ENCODE measurements around the gene TRIM22.
"Not testable (repeated sequence)": the region's sequence is repeated elsewhere in the genome, so short reads cannot be mapped to it uniquely, and the experiment has no call there.

TRIM22 gene

DNA sequence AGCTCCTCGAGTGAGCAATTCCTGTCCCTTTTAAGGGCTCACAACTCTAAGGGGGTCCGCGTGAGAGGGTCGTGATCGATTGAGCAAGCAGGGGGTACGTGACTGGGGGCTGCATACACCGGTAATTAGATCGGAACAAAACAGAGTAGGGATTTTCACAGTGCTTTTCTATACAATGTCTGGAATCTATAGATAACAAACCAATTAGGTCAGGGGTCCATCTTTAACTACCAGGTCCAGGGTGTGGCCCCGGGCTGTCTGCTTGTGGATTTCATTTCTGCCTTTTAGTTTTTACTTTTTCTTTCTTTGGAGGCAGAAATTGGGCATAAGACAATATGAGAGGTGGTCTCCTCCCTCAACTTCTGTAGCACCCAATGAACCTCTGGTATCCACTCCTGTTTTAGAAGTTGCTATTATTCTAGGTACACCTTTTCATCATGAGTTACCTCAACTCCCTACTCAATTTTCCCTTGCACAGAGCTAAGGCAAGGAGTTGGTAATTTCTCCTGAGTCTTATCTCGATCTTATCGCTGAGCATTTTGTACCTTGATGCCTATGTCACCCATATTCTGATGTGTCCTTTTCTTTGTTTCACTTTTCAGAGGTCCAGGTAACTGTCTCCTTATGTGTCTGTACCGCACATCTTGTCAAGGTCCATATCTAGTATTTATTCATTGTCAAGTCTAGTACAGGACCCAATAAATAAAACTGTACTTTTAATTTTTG is 1.8 kb downstream of the TRIM22 start:
- not testable (repeated sequence) for DNase-seq (ENCODE audit: low spot score)

DNA sequence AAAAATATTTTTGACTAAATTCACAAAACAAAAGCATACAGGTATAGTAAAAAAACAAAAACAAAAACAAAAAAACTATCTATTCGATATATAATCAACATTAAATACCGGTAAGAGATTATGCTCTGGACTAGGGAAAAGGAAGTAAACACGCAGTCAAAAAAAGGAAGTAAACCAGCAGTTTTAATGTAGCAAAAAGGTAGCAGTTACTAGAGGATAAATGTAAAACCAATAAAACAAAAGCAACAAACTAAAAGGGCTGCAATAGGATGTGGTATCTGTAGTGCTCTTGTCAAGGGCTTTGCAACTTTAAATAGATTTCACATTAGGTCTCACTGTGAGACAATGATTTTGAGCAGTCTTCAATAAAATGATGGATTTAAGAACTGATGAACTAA is 2.4 kb downstream of the TRIM22 start:
- DNase-seq (ENCODE audit: low spot score), result no peak

DNA sequence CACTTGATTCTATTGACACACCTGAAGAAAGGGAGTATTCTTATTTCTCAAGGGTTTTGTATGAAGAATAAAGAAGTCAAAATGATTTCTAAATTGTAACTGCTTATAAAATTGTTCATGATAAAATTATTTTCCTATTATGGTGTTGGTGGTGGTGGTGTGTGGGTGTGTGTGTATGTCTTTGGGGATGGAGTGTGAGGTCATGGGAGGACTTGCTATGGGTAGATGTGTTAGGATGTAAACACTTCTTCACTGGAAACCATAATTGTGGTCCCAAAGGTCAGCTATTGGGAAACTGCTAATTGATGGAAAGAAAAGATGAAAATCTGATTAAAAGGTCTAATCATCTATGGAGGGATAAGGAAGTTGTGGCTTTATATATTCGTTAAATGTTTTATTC is 5.1 kb downstream of the TRIM22 start:
- DNase-seq (ENCODE audit: low spot score), result no peak

DNA sequence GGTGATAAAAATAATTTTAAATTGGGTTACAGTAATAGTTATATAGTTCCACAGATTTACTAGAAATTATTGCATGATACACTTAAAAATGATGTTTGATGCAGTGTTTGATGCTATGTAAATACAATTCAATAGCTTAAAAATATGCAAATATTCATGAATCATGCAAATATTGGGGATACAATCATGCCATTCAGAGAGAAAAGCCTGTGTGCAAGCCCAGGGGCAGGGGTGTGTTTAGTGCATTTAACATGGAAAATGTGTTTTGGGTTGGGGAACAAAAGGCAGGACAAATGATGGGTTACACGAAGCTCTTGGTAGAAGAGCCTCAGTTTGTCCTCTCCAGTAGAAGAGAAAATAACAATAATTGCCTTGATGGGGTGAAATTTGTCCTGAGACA is 6.0 kb downstream of the TRIM22 start:
- no peak for DNase-seq (ENCODE audit: low spot score)

DNA sequence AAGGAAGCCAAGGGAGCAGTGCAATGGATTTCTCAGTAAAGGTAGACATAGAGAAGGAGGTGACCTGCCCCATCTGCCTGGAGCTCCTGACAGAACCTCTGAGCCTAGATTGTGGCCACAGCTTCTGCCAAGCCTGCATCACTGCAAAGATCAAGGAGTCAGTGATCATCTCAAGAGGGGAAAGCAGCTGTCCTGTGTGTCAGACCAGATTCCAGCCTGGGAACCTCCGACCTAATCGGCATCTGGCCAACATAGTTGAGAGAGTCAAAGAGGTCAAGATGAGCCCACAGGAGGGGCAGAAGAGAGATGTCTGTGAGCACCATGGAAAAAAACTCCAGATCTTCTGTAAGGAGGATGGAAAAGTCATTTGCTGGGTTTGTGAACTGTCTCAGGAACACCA is 6.6 kb downstream of the TRIM22 start:
- no peak for DNase-seq (ENCODE audit: low spot score)

DNA sequence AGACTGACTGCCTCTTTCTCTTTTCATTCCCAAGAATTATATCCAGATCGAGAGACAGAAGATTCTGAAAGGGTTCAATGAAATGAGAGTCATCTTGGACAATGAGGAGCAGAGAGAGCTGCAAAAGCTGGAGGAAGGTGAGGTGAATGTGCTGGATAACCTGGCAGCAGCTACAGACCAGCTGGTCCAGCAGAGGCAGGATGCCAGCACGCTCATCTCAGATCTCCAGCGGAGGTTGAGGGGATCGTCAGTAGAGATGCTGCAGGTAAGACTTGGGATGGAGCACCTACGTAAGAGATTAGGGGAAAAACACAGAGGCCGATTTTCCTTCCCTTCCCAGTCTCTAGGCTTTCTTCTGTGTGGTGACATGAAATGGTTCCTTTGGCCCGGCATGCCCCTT is 8.7 kb downstream of the TRIM22 start:
- DNase-seq (ENCODE audit: low spot score), result no peak

DNA sequence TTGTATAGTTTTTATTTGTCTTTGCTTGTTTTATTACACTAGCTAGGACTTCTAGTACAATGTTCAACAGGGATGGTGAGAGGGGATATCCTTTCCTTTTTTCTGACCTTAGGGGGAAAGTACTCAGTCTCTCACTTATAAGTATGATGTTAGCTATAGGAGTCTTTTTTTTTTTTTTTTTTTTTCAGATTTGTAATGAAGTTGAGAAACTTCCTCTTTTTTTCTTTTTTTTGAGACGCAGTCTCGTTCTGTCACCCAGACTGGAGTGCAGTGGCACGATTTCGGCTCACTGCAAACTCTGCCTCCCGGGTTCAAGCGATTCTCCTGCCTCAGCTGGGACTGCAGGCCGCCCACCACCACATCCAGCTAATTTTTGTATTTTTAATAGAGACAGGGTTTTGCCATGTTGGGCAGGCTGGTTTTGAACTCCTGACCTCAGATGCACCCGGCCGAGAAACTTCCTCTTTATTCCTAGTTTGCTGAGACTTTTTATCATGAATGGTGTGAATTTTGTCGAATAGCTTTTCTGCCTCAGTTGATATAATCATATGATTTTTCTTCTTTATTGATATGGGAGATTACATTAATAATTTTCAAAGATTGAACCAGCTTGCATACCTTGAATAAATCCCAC is 10.9 kb downstream of the TRIM22 start:
- DNase-seq (ENCODE audit: low spot score), result no peak

DNA sequence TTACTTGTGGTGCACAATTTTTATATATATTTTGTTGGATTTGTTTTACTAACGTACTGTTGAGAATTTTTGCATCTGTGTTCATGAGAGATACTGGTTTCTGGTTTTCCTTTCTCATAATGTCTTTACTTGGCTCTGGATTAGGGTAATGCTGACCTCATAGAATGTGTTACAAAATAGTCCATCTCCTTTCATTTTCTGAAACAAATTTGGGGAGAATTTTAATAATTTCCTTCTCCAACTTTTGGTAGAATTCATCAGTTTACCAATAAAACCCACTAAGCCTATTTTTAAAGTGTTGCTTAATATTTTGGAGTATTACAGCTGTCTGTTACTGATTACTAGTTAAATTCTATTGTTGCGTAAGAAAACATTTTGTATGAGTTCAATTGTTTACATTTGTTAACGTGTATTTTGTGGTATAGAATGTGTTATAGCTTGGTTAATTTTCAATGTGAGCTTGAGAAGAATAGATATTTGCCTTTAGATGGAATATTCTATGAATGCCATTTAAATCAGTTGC is 11.5 kb downstream of the TRIM22 start:
- no peak for DNase-seq (ENCODE audit: low spot score)

DNA sequence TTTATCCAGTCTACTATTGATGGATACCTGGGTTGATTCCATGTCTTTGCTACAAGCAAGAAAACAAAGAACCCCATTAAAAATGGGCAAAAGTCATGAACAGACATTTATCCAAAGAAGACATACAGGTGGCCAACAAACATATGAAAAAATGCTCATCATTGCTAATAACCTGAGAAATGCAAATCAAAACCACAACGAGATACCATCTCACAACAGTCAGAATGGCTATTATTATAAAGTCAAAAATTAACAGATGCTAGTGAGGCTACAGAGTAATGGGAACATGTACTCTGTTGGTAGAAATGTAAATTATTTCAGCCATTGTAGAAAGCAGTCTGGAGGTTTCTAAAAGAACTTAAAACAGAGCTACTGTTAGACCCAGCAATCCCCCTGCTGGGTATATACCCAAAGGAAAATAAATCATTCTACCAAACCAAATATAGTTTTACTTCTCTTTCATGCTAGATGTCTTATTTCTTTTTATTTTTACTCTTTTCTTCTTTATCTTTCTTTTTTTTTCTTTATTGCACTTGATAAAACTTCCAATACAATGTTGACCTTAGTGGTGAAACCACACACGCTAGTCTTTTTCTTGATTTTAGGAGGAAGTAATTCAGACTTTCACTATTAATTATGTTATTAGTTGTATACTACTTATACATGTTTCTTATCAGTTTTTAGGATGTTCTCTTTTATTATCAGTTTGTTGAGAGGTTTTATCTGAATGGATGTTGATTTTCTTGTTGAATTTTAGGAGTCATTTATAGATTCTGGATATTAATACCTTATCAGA is 14.3 kb downstream of the TRIM22 start:
- DNase-seq (ENCODE audit: low spot score), result no peak

DNA sequence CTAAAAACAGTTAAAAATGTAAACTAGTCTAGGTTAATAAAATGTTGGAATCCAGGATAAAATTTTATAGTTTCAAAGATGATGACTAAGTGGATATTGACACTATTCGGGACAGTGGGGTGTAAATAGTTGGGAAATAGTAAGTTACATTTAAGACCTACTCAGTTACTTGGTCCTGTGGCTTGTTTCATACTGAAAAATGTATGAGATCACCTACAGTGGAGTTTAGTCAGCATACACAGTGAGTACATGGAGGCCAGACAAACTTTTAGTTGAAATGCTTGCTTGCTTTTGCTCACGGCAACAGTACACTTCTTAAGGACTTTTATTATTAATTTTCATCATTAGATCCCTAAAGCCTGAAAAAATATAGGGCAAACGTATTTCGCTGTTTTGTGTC is 16.1 kb downstream of the TRIM22 start:
- DNase-seq (ENCODE audit: low spot score), result no peak

DNA sequence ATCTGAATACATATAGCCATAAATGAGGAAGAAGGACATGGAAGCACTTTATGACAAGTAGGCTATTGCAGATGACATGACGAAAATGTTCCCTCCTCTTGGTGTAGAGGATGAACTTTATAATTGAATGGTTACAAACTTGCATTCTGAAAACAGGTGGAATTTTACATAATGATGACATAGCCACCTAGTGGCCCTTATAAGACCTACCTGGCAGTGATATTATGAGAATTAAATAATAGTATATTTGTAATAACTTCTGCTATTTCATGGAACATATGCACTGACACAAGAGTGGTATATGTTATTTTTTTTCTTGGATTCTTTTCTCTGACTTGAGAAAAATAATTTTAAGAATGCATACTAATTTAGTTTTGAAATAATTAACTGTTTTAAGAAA is 22.9 kb downstream of the TRIM22 start:
- DNase-seq (ENCODE audit: low spot score), result no peak

DNA sequence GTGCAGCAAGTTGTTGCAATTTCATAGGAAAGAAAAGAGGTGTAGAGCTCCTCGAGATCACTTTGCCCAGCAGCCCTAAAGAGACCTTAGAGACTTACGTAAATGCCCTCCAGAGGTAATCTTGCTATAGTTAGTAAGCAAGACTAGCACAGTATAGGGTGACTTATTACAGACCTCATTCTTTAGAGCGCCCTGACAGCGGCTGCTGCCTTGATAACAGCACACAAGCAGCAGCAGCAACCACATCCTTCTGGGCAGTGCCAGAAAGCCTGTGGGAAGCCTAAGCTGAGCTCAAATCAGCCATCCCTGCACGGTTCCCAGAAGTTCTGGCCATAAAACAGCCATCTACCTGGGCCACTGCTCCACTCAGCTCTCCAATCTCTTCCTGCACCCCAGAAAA is 24.1 kb downstream of the TRIM22 start:
- no peak for DNase-seq (ENCODE audit: low spot score)

DNA sequence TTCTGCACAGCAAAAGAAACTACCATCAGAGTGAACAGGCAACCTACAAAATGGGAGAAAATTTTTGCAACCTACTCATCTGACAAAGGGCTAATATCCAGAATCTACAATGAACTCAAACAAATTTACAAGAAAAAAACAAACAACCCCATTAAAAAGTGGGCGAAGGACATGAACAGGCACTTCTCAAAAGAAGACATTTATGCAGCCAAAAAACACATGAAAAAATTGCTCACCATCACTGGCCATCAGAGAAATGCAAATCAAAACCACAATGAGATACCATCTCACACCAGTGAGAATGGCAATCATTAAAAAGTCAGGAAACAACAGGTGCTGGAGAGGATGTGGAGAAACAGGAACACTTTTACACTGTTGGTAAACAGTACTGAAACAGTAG is 26.9 kb downstream of the TRIM22 start:
- DNase-seq (ENCODE audit: low spot score), result not testable (repeated sequence)

DNA sequence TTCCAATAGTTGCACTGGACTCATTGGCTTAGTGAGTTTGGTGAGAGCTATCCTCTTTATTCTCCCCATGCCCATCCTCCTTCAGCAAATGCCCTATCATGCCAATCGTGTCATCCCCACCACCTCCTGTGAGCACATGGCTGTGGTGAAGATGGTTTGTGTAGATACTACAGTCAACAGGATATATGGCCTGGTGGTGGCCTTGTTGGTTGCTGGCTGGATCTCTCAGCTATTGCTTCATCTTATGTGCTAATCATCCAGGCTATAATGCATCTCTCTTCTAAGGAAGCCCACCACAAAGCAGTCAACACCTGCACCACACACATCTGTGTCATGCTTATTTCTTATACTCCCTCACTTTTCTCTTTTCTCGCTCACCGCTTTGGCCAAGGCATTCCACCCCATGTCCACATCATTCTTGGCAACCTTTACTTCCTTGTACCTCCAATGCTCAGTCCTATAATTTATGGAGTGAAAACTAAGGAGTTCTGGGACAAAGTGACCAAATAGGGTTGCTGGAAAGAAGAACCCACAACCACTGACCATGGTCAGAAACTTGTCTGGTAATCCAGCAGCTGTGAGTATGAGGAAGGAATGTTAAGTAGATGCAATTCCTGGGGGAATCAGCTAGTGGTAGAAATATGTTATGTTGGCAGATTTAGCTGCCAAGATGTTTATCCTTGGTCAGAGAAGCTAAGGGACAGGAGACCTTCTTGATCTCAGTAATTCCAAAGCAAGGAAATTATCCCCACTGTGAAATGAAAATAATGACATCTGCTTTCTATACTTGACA is 30.3 kb downstream of the TRIM22 start:
- no peak for DNase-seq (ENCODE audit: low spot score)

DNA sequence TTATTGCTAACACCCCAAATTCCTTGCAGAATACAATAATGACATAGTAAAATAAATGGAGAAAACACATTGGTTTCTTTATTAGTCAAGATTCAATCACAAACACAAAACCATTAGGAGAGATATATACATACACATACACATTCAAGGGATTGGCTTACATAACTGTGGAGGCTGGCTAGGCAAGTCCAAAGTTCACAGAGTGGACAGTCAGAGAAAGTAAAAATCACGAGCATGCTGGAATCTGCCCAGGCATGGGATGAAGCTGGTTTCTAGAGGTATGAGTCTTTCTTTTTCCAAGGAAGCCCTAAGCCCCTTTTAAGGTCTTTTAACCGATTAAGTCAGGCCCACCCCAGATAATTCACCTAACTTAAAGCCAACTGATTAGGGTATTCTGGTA is 33.0 kb downstream of the TRIM22 start:
- DNase-seq (ENCODE audit: low spot score), result no peak

DNA sequence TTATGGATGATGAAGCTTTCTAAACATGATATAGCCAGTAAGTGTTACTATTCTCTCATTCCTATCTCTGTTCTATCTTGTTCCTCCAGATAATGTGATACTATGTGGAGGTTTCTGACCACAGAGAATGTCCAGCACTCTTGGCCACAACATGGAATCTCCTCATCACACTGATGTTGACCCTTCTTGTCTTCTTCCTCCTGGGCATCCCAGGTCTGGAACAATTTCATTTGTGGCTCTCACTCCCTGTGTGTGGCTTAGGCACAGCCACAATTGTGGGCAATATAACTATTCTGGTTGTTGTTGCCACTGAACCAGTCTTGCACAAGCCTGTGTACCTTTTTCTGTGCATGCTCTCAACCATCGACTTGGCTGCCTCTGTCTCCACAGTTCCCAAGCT is 36.8 kb downstream of the TRIM22 start:
- DNase-seq (ENCODE audit: low spot score), result no peak

DNA sequence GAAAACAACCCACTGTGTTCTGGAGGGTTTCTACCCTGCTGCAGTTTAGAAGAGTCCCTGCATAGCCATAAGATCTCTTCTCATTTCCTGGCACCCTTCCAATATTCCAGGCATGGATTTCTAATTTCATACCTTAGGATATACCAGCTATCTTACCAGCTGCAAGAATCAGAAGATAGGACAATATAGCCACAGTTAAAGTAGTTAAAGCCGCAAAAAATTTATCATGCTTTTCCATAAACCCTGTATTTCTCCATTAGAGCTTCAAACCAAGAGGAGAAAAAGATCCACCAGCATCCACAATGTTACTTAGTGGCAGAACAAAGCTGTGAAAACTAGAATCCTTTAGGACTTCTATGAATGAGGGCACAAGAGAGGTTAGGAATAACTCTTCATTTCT is 38.1 kb downstream of the TRIM22 start:
- DNase-seq (ENCODE audit: low spot score), result no peak

DNA sequence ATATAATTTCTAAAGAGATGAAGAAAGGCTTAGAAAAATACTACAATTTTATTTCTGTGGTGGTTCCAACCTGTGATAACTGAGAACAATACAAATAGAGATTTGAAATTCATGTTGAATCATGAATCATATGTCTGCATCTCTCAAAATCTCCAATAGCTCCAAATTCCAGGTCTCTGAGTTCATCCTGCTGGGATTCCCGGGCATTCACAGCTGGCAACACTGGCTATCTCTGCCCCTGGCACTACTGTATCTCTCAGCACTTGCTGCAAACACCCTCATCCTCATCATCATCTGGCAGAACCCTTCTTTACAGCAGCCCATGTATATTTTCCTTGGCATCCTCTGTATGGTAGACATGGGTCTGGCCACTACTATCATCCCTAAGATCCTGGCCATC is 46.8 kb downstream of the TRIM22 start, which contains the start of gene OR56B1:
Gene OR56B1 (plus strand): TSS at position 53 of the 400 bp plus-strand sequence. CDS start 69 bp downstream, at position 122.
- DNase-seq (ENCODE audit: low spot score), result no peak

DNA sequence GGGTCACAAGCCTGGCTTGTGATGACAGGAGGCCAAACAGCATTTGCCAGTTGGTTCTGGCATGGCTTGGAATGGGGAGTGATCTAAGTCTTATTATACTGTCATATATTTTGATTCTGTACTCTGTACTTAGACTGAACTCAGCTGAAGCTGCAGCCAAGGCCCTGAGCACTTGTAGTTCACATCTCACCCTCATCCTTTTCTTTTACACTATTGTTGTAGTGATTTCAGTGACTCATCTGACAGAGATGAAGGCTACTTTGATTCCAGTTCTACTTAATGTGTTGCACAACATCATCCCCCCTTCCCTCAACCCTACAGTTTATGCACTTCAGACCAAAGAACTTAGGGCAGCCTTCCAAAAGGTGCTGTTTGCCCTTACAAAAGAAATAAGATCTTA is 47.5 kb downstream of the TRIM22 start:
- no peak for DNase-seq (ENCODE audit: low spot score)

DNA sequence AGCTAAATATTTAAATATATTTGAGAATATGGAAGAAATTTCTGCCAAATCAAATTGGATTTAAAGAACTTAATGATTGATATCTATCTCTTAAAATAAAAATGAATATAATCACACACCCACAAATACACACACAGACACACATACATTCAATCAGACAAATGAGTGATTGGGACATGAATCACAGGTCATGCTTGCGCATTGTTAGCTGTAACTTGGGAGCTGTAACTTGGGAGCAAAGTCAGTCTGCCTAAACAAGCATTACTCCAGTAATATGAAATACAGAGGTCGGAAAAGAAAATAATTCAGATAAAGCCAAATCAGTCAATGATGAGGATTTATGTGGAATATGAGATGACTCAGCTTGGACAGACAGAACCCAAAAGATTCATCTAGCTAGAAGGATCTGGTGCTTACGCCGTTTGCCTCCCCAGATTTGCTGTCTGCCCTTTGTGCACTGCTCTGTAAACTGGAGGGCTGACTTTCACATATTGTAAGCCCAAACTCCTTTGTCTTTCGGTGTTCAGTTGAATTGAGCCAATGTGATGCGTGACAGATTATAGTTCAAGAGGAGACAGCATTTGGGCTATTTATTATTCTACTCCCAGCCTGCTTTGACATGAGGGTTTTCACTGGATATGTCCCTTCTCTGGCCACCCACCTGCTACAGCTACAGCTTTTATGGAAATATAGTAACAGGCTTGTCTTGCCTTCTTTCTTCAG is 48.2 kb downstream of the TRIM22 start:
- no peak for DNase-seq (ENCODE audit: low spot score)

DNA sequence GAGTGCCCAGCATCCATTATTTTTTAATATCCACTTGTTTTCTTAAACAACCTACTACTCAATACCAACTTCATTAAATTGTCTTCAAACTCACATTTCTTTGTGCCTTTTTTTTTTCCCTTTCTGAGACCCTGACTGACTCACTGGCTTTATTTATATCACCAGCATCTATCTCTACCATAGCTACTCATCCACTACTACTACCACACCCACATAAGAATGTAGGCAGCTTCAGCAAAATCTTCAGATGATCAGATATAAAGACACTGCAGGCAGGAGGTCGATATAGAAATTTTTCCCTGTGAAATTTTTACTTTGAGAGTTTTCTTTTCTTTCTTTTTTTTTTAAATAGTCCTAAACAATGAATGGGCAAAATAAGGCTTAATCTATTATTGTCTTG is 48.8 kb downstream of the TRIM22 start:
- DNase-seq (ENCODE audit: low spot score), result no peak
